HCEC 1CT (cell line): Measurements from ENCODE around the gene C10orf71.

Experiments used
- DNase-seq: peaks from one replicate; pipeline ENCODE4 v3.0.0-alpha.2; 2017

C10orf71 gene

DNA sequence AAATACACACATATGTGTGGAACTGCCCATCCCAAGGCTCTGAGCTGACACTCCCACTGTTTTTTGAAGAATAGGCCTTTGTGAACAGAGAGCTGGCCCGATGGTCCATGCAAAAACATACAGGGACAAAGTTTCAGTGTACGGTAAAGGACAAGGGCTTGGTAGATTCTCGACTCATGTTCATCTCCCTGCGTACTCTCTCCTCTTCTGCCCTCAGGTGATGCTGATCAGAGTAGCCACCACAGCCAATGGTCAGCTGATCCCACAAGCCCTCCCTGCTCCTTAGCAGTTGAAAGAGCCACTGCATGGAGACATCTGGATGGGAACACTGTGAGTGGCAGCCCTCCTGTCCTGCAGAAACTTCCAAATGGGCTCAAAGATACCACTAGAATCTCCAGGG, 23.1 kb upstream of the C10orf71 start:
- no peak for DNase-seq

DNA sequence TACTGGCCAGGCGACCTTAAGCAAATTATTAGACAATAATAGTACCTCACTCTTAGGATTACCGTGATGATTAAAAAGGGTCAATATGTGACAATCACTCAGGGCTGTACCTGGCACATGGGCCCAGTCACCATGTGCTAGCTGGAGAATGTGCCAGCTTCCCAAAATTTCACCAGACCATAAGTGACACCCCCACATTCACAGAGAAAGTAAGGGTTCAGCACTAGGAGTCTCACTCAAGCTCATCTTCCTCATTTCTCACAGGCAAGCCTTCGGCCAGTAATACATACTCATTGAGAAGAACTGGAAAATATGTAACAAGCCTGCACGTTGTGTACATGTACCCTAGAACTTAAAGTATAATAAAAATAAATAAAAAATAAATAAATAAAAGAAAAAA, 22.4 kb upstream of the C10orf71 start:
- DNase-seq = no peak

DNA sequence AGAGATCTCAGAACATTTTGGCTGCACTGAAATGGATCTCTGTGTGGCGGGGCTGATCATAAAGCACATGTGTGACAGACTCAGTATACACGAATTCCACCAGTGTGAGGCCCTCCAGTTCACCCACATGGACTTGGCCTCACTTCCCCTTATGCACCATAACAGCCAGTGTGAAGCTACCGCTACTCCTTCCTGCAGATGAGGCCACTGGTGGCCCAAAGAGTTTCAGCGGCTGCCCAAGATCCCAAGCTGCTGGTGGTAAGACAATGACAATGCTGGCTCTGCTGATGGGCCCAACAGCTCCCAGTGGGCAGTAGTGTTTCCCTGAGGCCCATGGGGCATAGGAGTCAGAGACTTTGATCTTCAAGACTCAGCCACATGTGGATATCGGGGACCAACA, 21.0 kb upstream of the C10orf71 start:
- DNase-seq = no peak

DNA sequence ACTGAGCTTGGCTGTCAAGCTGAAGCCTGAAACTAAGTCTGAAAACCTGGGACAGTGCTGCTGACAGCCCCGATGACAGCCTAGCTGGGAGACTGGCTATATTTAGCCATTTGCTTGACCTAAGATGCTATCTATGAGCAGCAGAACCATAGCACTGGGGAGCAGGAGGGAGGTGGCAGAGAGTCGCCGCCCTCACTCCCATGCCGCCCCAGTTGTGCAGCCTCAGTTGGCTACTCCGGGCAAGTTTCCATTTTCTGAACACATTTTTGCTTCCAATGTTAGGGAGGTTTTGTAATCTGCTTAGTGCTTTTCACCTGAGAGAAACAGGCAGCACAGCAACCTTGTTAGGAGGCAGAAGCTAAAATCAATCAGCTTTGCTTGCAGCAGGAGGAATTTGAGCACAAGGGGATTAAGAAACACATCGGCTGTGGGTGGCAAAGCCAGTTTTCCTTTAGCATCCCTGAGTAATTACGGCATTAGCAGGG, 20.4 kb upstream of the C10orf71 start:
- no peak for DNase-seq

DNA sequence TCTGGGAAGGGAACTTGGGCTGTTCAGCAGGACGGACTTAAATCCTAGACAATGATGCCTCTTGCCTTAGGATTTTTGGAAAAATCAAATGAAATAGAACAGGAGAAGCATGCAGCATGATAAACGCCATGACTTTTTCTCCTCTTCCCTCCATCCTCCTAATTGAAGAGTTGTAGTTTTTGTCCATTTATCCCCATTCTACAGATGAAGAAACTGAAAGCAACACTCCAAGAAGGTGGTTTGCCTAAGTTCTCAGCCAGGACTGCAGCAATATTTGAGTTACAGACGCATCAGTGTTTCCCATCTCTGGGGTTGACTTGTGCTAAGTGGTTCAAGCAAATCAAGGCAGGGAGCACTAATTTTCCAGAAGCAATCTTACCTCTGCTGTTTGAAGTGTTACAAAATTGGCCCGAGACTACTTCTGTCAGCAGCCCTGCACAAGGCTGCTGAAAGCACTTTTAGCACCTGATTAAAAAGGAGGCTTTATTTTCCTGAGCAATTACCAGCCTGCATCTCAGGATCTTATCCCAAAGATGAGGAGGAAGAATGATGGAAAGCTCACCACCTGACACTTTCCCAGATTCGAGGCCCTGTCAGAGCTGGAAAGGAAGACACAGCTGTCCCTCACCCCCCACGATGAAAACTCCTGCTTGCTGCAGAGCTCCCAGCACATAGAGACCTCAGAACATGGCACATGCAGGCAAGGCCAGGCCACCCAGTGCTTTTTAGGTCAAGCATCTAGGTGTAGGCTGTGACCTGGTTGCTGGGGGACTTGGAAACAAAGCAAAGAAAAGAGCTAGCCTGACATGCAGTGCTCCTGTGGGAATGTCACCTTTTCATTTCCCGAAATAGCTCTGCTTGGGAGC, 19.7 kb upstream of the C10orf71 start:
- no peak for DNase-seq

DNA sequence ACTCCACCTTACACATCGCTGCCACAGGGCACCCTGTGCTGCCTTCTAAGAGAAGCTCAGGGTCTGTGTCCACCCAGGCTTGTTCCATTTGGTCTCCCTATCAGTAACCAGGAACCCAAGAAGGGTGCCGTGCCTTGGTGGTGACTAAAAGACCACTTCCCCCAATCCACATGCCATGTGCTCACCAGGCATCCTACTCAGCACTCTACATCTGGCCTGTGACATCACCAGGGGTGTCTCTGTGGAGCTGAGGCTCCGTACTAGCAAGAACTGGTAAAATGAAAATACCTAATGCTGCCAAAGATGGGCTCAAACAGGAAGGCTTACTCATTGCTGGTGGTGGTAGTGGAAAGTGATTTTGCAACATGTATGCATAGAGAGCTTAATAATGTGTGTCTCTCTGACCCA, 19.0 kb upstream of the C10orf71 start:
- DNase-seq = peak; percentile 60

DNA sequence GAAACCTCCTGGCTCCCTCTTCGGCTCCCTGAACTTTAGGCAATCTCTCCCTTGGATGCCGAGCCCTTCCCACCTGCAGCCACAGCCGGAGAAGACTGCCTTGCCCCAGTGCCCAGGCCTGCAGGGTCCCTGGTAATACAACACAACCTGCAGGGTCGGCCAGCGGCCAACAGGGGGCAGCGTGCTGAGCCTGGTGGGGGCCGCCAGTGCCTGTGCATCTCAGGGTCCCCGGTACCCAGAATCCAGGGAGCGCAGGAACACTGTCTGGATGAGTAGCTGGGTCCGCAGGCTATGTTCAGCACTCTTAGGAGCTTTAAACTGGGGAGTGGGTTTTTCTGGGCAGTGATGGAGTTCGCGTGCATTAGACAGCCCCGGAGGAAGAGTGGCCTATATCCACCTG, 17.5 kb upstream of the C10orf71 start:
- no peak for DNase-seq

DNA sequence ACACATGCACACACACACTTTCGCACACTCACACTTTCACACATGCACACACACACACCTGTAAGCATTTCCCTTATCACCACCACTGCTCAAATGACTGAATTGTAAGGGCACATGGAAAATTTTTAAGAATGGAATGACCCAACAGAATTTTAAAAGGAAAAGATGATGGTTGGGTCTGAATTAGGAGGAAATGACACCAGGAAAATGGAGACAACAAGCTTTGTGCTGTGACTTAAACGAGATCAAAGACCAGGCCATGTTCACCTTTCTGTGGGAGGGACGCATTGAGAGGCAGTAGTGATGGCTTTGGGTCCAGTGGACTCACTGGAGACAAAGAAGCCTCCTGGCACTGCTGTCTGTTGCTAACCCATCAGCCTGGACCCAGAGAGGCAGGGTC, 16.7 kb upstream of the C10orf71 start:
- no peak for DNase-seq

DNA sequence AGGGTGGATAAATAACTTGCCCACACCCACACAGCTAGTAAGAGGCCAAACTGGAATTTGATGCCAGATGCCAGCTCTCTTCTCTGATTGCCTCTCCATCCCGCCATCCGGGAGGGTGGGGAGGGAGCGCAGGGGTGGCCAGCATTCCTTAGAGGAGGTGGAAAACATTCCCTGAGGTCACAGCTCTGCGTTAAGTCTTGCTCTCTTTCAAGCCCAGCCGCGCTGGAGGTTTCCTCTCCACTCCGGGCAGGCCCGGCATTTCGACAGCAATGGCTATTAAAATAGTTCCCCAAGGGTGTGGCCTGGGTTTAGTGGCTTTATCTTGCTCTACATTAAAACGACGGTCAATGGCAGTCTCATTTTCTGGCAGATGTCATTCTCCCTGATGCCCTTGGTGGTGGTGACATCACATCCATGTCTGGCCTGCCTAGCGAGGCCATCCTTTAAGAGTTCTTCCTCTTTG, 16.1 kb upstream of the C10orf71 start:
- DNase-seq = no peak

DNA sequence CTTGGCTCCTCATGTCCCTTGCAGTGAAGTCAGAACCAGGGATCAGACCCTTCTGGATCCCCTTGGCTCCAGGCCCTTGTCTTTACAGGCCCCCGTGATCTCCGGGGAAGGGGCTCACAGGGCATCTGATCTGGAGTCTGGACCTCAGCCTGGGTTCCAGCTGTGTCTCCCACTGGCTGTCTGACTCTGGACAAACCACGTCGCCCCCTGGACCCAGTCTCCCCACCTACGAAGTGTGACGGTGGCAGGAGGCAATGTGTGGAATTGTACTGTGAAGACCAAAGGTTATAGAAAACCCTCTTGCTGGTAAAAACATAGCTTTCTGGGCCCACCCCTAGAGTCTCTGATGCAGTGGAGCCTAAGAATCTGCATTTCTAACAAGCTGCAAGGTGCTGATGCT, 15.5 kb upstream of the C10orf71 start:
- no peak for DNase-seq

DNA sequence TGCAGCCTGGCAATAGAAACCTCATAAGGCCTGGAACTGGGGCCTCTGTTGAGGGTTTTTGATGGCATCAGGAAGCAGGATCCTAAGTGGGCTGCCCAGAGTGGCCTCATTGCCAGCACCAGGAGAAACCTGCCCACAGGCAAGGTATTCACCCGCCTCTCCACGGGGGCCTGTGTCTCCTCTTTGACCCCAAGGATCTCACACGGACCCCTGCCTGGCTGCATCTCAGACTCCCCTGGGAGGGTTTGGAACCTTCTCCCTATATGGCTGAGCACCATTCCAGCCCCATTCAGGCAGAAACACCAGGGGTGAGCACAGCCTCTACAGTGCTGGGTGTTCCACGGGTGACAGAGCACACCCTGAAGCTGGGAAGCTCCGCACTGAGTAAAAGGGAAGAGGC, 14.6 kb upstream of the C10orf71 start:
- no peak for DNase-seq

DNA sequence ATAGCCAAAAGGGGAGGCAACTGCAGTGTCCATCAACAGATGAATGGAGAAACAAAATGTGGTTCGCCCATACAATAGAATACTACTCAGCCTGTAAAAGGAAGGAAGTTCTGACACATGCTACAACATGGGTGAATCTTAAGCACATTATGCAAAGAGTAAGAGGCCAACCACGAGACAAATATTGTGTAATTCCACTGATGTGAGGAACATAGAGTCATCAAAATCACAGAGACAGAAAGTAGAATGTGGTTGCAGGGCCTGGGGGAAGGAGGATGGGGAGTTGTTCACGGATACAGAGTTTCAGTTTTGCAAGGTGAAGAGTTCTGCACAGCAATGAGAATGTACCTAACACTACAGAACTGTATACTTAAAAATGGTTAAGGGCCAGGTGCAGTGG, 13.7 kb upstream of the C10orf71 start:
- DNase-seq = peak; percentile 39

DNA sequence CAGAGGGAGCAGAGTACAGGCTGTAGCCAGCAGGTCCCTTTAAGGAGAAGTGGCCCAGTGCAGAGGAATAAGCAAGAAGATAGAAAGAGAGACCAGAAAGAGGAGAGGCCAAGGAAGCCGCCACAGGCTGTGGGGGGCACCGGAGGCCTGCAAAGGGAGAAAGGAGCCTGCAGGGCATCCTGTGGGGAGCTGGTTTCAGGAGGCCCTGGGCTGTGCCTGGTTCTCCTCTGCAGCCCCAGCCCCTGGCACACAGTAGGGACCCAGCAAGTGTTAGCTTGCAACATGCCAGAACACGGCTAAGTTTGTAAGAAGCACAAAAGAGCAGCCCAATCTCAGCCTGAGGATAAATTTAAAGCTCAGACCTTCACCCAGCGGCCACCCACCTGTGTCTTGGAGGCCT, 12.3 kb upstream of the C10orf71 start:
- DNase-seq = no peak

DNA sequence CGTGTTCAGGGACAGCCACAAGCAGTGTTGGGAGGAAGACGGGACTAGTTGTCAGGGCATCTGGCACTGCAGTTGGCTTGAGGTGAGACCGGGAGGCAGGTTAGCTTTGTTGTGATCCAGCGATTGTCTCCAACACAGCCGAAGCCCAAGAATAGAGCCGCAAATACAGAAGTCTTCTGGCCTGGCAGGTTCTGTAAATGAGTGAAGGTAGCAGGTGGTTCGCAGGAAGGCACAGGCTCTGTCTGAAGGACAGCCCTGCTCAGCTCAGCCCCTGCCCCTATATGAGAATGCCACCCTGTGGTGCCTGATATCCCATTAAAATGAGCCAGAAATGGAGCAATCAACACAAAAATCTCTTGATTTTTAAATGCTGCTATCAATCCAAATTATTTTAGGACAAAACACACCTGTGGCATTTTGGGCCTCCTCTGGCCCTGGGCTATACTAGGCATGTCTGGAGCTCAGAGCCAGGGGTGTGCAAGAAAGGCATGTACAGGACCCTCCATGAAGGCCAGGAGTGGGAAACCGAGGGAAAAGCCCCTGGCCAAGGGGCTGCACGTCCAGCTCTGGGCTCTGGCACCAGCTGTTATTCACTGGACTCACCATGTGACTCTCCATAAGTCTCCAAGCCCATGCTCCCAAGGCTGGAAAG, 11.2 kb upstream of the C10orf71 start:
- no peak for DNase-seq

DNA sequence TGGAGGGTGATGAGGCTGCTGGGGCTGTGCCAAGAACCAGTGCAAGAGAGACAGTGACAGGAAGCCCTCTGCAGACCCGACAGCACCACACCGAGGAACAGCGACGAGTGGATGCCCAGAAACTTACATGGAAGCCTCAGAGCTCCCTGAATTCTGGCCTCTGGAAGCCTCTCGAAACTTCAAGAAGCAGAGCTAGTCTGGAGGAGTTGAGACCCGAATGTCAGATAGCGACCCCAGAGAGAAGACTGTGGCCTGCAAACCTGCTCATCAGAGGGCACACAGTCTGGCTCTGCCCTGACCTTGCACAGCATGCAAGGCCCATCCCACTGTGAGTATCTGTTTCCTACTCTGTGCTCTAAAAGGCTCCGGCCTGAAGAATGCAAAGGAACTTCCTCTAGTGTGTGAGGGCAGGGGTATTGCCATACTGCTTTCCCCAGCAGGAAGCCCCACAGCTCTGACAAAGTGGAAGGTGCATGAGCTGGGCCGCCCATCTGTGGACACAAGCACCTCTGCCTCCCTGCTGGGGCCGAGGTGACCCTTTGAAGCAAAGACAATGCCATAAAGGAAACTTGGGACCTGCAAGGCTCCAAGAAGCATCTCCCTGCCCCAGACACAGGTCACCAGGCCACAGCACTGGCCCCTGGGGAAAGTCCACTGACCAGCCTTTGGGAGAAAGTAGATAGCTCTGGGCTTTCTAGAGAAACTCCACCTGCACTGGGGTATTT, 10.5 kb upstream of the C10orf71 start:
- DNase-seq = no peak

DNA sequence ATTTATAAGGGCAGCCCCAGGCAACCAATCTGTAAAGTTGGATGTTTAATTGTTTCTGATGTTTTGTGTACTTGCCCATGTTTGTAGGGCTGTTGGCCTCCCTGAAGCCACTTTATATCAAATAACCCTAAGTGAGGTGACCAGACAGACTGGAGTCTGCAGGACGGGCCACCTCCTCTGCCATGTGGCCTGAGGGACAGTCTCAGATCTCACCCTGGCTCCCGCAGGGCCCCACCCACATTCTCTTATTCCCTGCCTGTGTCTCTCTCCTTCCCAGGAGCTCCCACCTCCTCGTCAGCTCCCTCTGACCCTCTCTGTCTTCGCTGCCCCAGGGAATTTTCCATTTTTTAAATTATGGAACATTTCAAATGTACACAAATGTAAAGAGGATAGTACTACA, 9.5 kb upstream of the C10orf71 start:
- no peak for DNase-seq

DNA sequence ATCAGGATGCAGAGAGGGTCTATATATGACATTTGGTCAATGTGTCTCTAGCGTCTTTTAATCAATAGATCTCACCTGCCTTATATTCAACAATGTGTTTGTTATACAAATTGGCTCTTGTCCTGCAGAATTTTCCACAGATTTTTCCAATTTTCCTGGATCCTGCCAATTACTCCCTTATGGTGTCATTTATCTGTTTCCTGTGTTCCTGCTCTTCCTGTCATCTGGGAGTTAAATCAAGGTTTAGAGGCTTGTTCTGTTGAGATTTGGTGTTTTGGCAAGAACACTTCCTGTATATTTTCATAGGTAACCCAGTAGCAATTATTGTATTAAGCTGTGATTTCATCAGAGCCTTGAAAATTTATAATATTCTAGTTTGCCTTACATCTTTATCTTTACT, 8.8 kb upstream of the C10orf71 start:
- no peak for DNase-seq

DNA sequence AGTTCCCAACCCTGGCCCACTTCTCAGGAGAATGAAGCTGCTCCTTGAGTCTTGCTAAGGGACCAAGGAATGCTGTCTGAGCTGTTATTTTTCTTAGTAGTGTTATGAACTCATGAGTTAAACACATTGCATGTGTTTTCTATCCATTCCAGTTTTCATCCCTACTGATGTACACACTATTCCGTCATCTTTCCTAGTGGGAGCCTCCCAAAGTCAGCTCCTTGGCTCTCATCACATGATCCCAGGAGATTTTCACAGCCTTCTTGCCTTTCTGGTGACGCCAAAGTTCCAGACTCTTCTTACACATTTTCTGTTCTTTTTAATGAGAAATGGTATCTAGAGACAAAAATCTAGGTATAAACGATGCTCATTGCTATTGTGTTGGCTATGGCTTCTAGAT, 8.4 kb upstream of the C10orf71 start:
- no peak for DNase-seq

DNA sequence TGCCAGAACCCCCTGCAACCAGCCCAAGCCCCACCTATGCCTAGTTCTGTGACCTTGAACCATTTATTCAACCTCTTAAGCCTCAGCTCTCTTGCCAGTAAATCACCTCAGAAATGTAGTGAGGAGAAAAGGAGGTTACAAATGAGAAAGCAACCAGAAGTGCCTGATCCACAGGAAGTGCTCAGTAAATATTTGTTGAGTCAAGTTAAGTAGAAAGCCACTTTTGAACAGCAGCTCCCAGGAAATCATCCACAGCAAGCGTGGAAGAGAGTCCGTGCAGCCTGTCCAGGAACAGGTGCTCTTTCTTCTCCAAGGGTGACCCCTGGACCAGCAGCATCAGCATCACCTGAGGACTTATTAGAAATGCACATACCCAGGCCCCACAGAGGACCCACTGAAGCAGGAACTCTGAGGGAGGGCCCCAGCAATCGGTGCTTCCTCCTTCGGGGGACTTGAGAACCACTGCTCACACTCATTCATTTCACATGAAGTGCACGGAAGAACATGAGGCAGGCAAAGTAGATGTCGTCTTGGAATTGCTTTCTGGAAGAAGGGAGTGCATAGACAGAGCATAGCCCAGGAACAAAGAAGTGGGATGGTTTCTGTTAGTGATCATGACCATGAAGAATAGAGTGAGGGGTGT, 6.3 kb upstream of the C10orf71 start:
- no peak for DNase-seq

DNA sequence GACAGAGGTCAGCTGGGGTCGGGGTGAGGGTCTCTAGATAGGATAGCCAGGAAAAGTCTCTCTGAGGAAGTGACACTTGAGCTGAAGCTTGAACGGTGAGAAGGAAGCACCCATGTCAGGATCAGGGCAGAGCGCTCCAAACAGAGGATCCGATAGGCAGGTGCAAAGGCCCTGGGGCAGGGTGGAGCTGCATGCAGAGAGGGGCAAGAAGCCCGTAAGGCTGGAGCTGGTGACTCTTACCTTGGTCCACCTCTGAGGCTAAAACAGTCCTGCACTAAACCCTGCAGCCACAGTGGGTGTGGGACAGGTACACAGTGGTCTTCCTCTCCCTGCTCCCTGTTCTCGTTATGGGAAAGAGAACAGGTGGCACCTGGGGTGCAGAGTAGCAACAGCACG, 5.8 kb upstream of the C10orf71 start:
- no peak for DNase-seq

DNA sequence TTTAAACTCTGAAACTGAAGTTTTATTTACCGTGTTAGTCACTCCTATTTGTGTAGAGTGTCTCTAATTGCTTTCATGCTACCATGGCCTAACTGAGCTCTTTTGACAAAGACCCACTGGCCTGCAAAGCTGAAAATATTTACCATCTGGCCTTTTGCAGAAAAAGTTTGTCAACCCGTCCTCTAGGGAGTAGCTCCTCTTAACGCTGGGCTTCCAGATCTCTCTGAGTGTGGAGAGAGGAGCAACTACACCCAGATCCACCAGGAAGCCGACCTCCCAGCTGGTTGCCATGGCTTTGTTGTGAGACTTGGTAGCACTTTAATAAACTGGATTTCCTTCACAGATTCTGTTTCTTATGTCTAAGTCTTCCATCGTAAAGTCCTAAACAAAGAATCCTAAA, 4.2 kb upstream of the C10orf71 start:
- no peak for DNase-seq

DNA sequence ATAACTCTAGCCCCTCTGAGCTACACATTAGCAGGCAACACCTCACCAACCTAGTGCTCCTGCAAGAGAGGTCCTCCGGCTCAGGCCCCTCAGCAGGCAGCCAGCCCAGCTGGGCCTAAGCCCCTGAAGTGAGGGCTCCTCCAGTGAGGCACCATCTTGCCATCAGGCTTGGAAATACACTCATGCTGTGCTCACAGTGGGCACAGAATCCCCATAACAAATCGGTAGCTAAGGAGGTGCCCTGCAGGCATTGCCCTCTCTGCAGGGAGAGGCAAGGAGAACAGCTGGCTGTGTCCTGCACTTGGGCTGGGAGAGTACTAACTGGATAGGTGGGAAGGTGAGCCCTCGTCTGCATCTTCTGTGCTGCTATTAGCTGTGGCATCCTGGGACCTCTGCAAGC, 3.7 kb upstream of the C10orf71 start:
- no peak for DNase-seq

DNA sequence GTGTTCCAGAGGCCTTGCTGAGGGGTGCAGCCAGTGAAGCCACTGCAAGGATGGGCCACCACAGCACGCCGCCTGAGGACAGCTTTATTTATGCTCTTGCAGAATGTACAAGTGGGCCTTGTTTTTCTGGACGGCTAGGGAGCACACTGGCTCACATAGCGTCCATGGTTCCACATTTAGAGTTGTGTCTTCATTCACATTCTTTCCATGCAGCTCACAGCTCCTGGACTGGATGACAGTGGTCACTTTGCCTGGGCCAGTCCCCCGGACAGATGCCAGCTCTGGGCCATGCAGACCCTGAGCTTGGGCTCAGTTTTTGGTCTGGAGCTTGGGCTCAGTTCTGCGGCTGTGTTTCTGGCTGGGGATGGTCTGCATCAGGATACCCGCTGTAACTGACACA, 2.6 kb upstream of the C10orf71 start:
- DNase-seq = no peak
